ENCODE measurements around the gene OPA1. TPM values are rescaled to one million over a fixed set of nuclear protein-coding genes. Genes with fewer than 3 reads are reported as not detected.

Gene OPA1
- total and polyA plus RNA-seq, 2 of the 8 experiments (the other 6 are each of a cell fraction or from before 2014, with no cell fraction given): 20.3 to 109 TPM

DNA sequence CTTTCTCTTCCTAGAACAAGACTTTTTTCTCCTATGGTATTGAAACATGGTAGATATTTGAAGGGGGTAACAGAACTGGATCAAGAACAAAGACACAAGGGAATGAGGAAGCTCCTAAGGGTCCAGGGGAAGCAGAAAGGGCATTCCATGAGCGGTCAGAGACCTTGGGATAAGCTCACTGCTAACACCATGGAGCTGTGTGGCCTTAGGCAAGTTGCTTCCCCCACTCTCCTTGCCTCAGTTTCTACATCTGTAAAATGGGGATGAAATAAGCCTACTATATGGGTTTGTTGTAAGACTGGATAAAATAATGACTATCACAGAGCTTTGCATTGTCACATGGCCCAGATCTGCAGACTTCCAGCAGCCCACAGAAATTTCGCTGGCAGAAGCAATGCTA, 139.8 kb downstream of the OPA1 start (continued):
- TF ChIP-seq CTCF (IDR thresholded peaks at IDR 0.05; ENCODE audit: control extremely low read depth in 1 of 3, insufficient read depth in 1 of 3, low read depth in 1 of 3, low read length in 3 of 3): no peak
- TF ChIP-seq E2F6 (IDR thresholded peaks at IDR 0.05): no peak
- no peak for TF ChIP-seq RNF2 (IDR thresholded peaks at IDR 0.05; ENCODE audit: borderline replicate concordance, low read depth, low read length, missing control alignments, poor library complexity, severe bottlenecking)
- no peak for TF ChIP-seq RBBP5 (IDR thresholded peaks at IDR 0.05; ENCODE audit: borderline replicate concordance, low read depth, low read length)
- TF ChIP-seq, protein P1, sequence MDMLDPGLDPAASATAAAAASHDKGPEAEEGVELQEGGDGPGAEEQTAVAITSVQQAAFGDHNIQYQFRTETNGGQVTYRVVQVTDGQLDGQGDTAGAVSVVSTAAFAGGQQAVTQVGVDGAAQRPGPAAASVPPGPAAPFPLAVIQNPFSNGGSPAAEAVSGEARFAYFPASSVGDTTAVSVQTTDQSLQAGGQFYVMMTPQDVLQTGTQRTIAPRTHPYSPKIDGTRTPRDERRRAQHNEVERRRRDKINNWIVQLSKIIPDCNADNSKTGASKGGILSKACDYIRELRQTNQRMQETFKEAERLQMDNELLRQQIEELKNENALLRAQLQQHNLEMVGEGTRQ (IDR thresholded peaks at IDR 0.05; ENCODE audit: low read length): no peak
- TF ChIP-seq, protein P2, sequence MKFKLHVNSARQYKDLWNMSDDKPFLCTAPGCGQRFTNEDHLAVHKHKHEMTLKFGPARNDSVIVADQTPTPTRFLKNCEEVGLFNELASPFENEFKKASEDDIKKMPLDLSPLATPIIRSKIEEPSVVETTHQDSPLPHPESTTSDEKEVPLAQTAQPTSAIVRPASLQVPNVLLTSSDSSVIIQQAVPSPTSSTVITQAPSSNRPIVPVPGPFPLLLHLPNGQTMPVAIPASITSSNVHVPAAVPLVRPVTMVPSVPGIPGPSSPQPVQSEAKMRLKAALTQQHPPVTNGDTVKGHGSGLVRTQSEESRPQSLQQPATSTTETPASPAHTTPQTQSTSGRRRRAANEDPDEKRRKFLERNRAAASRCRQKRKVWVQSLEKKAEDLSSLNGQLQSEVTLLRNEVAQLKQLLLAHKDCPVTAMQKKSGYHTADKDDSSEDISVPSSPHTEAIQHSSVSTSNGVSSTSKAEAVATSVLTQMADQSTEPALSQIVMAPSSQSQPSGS (IDR thresholded peaks at IDR 0.05; ENCODE audit: low read length): no peak

Measured in H1 (cell line).